ENCODE data around the gene DOCK7. TPM values are rescaled to one million over a fixed set of nuclear protein-coding genes. Genes with fewer than 3 reads are reported as not detected.
"Not testable (repeated sequence)": the region's sequence is repeated elsewhere in the genome, so short reads cannot be mapped to it uniquely, and the experiment has no call there.

DOCK7 gene
- polyA plus RNA-seq, 1 experiment = 56.5 TPM

GRCh38 chr1:62685431-62685859, 2.7 kb downstream of the DOCK7 start:
- Histone ChIP-seq H3K27me3 (ENCODE audit: control insufficient read depth, insufficient read depth, low read length) (no peaks in the 10 kb centered on the region), H3K4me3 (ENCODE audit: low read depth, low read length) (peak overlapping the region; percentile 5; the same call in 1 of the 2 replicates), H3K36me3 (ENCODE audit: control insufficient read depth, insufficient read depth, low read length) (no peaks in the 10 kb centered on the region)
- no peak for TF ChIP-seq CTCF (IDR thresholded peaks at IDR 0.05; ENCODE audit: insufficient read depth, low read depth, low read length)
- DNase-seq (ENCODE audit: low read depth) = no peak
- ChIA-PET CTCF (no interaction called here), POLR2A (no interaction called here)

- Histone ChIP-seq H3K4me3 (ENCODE audit: low read depth, low read length) (no peak overlapping the region), H3K36me3 (ENCODE audit: control insufficient read depth, insufficient read depth, low read length) (no peaks in the 10 kb centered on the region), H3K27me3 (ENCODE audit: control insufficient read depth, insufficient read depth, low read length) (no peaks in the 10 kb centered on the region)
- no peak for DNase-seq (ENCODE audit: low read depth)
- POLR2A ChIA-PET = no interaction called here
- CTCF ChIA-PET = no interaction called here
- no peak for TF ChIP-seq CTCF (IDR thresholded peaks at IDR 0.05; ENCODE audit: insufficient read depth, low read depth, low read length)
Observed at GRCh38 chr1:62682531-62682930, 5.7 kb downstream of the DOCK7 start.

- DNase-seq (ENCODE audit: low read depth); H3K36me3 ChIP-seq (ENCODE audit: control insufficient read depth, insufficient read depth, low read length); H3K4me3 ChIP-seq (ENCODE audit: low read depth, low read length); H3K27me3 ChIP-seq (ENCODE audit: control insufficient read depth, insufficient read depth, low read length); POLR2A ChIA-PET; CTCF ChIA-PET: not testable (repeated sequence)
Observed at GRCh38 chr1:62680992-62681391, 7.2 kb downstream of the DOCK7 start.

GRCh38 chr1:62677822-62678221, 10.4 kb downstream of the DOCK7 start:
- CTCF ChIA-PET = interaction anchor here (0.6 kb wide), 1 partner anchor 138 kb away, joined by 3 read pairs; no protein-coding TSS in a partner anchor
- H3K36me3 ChIP-seq (ENCODE audit: control insufficient read depth, insufficient read depth, low read length); H3K4me3 ChIP-seq (ENCODE audit: low read depth, low read length); H3K27me3 ChIP-seq (ENCODE audit: control insufficient read depth, insufficient read depth, low read length); POLR2A ChIA-PET; DNase-seq (ENCODE audit: low read depth): not testable (repeated sequence)

- DNase-seq (ENCODE audit: low read depth) = peak; percentile 48
- Histone ChIP-seq H3K4me3 (ENCODE audit: low read depth, low read length) (no peak overlapping the region), H3K36me3 (ENCODE audit: control insufficient read depth, insufficient read depth, low read length) (no peaks in the 10 kb centered on the region), H3K27me3 (ENCODE audit: control insufficient read depth, insufficient read depth, low read length) (no peaks in the 10 kb centered on the region)
- ChIA-PET CTCF (interaction anchor here (1.1 kb wide), 1 partner anchor 10 kb away, joined by 4 read pairs; no protein-coding TSS in a partner anchor), POLR2A (interaction anchor here (0.7 kb wide), 1 partner anchor 55 kb away, joined by 4 read pairs; no protein-coding TSS in a partner anchor)
- no peak for TF ChIP-seq CTCF (IDR thresholded peaks at IDR 0.05; ENCODE audit: insufficient read depth, low read depth, low read length)
Observed at GRCh38 chr1:62676611-62677356, 11.4 kb downstream of the DOCK7 start.

GRCh38 chr1:62673629-62674028, 14.6 kb downstream of the DOCK7 start:
- TF ChIP-seq CTCF (IDR thresholded peaks at IDR 0.05; ENCODE audit: insufficient read depth, low read depth, low read length) = no peak
- Histone ChIP-seq H3K36me3 (ENCODE audit: control insufficient read depth, insufficient read depth, low read length) (no peaks in the 10 kb centered on the region), H3K4me3 (ENCODE audit: low read depth, low read length) (no peak overlapping the region), H3K27me3 (ENCODE audit: control insufficient read depth, insufficient read depth, low read length) (no peaks in the 10 kb centered on the region)
- no peak for DNase-seq (ENCODE audit: low read depth)
- ChIA-PET POLR2A (no interaction called here), CTCF (no interaction called here)
